GM21619 (cell line): ENCODE data around the gene RNF123.

Experiments
- ATAC-seq: cut with Tn5 transposase; IDR thresholded peaks from one replicate; pipeline ENCODE4 v1.9.1; 2021; ENCODE audit not compliant: unreplicated experiment

The RNF123 gene

GRCh38 chr3:49717211-49717958 lies 28.0 kb downstream of the RNF123 start:
- ATAC-seq = no peak

DNA sequence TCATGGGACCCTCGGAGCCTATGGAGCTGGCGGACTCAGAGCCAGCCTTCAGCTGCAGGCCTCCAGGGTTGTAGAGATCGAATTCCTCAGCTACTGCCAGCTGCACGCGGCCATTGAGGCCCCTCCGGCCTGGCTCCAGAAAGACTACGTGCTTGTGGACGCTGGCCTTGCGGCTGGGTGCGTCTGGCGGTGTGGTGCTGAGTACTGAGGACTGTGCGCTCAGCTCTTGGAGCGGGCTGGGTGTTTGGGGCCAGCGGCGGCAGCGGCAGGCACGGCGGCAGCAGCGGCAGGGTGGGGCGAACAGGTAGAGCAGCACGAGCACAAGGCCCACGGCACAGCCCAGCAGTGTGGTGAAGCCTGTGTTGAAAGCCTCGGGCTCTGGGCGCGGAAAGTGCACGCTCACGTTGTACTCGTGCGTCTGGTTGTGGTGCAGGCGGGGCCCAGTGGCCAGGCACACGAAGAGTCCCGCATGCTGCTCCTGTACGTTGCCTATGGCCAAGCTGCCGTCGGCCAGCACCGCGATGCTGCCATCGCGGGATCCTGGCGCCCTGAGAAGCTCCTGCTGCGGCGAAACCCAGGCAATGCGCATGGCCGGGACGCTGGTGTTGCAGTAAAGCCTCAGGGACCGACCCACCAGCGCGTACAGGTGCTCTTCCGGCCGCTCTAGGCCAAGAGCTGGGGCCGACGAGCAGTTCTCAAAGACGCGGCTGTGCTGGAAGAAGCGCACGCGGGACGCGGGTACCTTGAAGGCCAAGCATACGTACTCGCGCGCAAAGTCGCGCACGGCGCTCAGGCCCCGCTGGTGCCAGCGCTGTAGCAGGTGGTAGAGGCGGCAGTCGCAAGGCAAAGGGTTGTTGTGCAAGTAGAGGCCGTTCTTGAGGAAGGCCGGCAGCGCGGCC lies 28.9 kb downstream of the RNF123 start:
- ATAC-seq = no peak

- no peak for ATAC-seq
These were observed 29.5 kb downstream of the RNF123 start for GRCh38 chr3:49718858-49719213.

GRCh38 chr3:49719214-49719884 lies 30.0 kb downstream of the RNF123 start, which contains the start of gene AMIGO3:
AMIGO3 (minus strand) TSS chr3:49719684; CDS start chr3:49719465, 219 bp downstream.
- peak; percentile 48 for ATAC-seq

GRCh38 chr3:49720855-49721595 lies 31.7 kb downstream of the RNF123 start:
- no peak for ATAC-seq

- ATAC-seq = no peak
These were observed 32.2 kb downstream of the RNF123 start for GRCh38 chr3:49721596-49721895.

GRCh38 chr3:49721896-49722781 lies 32.8 kb downstream of the RNF123 start:
- no peak for ATAC-seq

DNA sequence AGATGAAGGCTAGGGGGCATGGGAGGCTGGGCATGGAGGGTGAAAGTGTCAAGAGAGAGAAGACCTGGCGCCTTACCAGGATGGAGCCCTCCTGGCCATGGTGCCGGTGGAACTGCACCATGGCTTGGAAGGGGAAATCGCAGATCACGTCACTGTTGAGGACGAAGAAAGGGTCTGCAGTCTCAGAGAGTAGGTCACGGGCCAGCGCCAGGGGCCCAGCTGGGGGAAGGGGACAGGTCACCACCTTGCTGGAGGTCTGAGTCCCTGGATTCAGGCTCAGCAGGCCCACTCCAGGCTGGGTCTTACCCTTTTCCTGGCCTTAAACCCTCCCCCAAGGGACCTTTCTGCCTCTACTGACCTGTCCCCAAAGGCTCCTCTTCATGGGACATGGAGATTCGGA lies 33.5 kb downstream of the RNF123 start:
- ATAC-seq = no peak

DNA sequence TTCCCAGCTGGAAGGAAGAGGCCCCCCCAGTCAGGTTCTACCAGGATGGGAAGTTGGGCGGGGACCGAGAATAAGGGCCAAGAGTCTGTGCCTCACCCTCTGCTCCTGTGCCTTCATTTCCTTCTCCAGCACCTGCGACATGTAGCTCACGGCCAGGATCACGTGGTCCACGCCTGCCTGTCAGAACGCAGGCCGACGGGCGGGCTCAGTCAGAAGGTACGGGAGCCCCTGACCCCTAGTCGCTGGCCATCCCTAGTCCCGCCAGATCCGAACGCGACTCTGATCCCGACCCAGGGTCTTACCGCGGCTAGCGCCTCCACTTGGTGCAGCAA lies 33.9 kb downstream of the RNF123 start:
- ATAC-seq = no peak

GRCh38 chr3:49723628-49724551 lies 34.5 kb downstream of the RNF123 start, which contains the start of gene GMPPB:
GMPPB (minus strand) TSS chr3:49723951; CDS start chr3:49723726, 225 bp downstream.
- ATAC-seq = peak; percentile 67

DNA sequence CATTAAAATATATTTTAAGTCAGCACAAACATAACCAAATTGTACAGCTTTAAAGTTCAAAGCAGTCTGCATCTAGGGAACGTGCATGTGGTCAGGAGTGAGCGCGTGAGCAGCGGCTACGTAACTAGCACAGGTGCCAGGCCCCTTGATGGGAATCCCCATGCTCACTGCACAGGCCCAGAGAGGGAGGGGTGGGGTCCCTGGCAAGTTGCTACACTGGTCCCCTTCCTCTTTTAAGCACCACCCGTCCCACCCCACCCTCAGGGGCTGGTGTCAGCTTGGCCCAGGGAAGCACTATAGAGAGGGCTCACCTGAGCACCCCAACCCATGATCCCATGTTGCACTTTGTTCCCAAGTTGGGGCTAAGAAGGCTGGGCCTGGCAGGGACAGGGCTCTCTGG lies 35.2 kb downstream of the RNF123 start:
- ATAC-seq = no peak

- no peak for ATAC-seq
These were observed 36.7 kb downstream of the RNF123 start for GRCh38 chr3:49725906-49726681.

DNA sequence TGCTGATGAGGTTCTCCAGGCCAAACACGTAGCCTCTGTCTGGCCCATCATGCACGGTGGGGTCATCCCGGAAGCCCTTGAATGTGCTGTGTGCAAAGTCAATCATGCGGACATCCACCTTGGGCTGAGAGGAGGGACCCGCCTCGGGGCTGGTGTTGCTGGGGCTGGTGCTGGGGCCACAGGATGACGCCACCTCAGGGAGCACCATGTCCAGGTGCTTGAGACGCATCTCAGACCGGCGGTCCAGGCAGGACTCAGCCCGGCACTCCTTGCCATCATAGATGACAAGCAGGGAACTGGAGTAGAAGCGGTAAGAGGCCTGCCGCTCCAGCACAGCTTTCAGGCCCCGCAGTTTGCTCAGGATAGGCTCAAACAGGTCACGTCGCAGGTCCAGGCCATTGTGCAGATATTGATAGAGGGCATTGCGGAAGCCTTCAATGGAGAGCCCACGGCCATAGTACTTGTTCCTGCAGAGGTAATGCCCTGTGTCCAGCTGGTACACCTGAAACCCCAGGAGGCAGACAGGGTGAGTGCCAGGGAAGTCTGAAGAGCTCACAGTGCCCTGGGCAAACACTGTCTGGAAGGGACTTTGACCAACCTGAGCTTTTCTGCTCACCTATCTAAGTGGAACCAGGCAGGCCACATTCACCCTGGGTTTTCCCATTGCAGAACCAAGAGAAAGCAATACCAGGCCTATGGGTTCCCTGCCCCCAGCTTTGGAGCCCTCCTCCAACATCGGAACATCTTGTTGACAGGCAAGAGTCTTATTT lies 38.0 kb downstream of the RNF123 start:
- ATAC-seq = no peak

- no peak for ATAC-seq
These were observed 38.6 kb downstream of the RNF123 start for GRCh38 chr3:49727924-49728361.

DNA sequence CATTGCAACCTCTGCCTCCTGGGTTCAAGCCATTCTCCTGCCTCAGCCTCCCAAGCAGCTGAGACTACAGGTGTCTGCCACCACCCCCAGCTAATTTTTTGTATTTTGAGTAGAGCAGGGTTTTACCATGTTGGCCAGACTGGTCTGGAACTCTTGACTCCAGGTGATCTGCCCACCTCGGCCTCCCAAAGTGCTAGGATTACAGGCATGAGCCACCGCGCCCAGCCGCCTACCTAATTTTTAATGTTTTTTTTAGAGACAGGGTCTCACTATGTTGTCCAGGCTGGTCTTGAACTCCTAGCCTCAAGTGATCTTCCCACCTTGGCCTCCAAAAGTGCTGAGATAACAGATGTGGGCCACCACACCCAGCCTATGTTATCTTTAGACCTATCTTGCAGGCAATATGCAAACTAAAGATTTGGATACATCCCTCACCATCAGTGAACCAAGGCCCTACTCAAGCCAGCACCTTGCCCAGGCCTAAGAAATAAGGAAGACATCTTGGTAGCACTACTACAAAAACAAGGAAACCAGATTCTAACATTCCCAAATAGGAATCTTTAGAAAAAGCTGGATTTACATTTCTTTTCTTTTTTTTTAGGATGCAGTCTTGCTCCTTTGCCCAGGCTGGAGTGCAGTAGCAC lies 40.7 kb downstream of the RNF123 start:
- no peak for ATAC-seq

- ATAC-seq = no peak
These were observed 43.2 kb downstream of the RNF123 start for GRCh38 chr3:49732597-49732996.

- ATAC-seq = no peak
These were observed 44.2 kb downstream of the RNF123 start for GRCh38 chr3:49733551-49733950.
